ENCODE data around the gene VPS8.

The VPS8 gene

DNA sequence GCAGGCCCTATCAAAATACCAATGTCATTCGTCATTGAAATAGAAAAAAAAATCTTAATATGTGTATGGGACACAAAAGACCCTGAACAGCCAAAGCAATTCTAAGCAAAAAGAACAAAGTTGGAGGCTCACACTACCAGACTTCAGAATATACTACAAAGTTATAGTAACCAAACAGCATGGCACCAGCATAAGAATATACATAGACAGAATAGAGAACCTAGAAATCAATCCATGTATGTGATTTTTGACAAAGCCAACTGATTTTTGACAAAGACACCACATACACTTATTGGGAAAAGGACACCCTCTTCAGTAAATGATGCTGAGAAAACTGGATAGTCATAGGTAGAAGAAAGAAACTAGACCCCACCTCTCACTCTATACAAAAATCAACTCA lies 245.9 kb downstream of the VPS8 start:
- no peak for DNase-seq (ENCODE audit: low spot score)

DNA sequence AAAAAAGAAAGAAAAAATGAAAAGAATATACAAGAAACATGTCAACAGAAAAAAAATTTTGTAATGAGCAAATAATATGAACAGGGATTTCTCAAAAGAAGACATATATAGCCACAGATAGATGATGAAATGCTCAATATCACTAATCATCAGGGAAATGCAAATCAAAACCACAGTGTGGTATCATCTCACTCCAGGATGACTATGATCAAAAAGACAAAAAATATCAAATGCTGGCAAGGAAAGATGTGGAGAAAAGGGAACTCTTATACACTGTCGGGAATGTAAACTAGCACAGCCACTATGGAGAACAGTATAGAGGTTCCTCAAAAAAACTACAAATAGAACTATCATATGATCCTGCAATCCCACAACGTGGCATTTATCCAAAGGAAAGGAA lies 246.8 kb downstream of the VPS8 start:
- no peak for DNase-seq (ENCODE audit: low spot score)

GRCh38 chr3:185059766-185060165 lies 247.8 kb downstream of the VPS8 start:
- no peak for DNase-seq (ENCODE audit: low spot score)

DNA sequence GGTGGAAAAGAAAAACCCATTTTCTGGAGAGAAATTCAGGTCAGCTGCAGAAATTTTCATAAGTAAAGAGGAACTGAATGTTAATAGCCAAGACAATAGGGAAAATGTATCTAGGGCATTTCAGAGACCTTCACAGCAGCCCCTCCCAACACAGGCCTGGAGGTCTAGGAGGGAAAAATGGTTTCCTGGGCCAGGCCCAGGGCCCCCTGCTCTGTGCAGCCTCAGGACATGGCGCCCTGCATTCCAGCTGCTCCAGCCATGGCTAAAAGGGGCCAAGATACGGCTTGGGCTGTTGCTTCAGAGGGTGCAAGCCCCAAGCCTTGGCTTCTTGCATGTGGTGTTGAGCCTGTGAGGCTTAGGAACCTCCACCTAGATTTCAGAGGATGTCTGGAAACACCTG lies 248.7 kb downstream of the VPS8 start:
- no peak for DNase-seq (ENCODE audit: low spot score)

DNA sequence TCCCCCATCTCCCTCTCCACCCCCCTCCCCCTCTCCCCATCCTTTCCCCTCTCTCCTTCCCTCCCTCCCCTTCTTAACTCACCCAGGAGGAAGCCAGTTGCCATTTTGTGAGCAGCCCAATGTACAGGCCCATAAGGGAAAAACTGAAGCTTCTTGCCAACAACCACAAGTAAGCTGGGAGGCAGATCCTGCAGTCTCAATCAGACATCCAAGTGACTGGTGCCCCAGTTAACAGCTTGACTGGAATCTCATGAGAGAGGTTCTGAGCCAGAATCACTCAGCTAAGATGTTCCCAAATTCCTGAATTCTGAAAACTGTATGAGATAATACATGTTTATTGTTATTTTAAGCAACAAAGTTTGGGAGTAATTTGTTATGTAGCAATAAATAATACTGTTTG lies 250.2 kb downstream of the VPS8 start:
- no peak for DNase-seq (ENCODE audit: low spot score)

DNA sequence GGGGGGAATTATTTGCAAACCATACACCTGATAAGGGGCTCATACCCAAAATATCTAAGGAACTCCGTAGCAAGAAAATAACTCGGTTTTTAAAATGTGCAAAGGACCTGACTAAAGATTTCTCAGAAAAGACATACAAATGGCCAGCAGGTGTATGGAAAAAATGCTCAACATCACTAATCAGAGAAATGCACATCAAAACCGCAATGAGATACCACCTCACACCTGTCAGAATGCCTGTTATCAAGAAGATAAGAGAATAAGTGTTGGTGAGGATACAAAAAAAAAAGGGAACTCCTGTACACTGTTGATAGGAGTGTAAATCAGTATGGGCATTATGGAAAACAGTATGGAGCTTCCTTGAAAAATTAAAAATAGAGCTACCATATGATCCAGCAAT lies 251.5 kb downstream of the VPS8 start:
- no peak for DNase-seq (ENCODE audit: low spot score)

DNA sequence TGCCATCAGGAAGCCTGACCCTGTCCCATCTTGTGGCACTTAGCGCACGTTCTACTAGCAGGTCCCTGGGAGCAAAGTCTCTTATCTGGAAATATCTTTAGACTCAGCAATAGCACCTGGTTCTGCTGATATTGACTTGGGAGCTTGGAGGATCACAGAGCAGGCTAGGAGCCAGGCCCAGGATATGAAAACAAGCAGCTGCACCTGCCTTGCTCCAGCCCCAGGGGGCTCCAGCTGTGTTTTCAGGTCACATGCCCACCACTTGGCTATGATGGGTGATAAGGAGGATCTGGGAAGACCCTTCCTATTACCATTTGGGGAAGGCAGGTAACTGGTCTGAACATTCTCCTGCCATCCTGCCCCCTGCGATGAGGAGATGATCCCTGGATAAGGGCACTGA lies 253.1 kb downstream of the VPS8 start:
- DNase-seq (ENCODE audit: low spot score) = no peak

DNA sequence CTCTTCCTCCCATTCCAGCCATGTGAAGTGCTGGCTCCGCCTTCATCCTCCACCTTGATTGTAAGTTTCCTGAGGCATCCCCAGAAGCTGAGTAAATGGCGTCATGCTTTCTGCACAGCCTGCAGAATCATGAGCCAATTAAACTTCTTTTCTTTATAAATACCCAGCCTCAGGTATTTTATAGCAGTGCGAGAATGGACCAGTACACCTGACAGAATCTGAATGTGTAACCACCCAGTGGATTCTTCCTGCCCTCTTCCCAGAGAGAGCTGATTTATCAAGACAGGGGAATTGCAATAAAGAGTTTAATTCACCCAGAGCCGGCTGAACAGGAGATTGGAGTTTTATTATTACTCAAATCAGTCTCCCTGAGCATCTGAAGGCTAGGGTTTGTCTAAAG lies 254.3 kb downstream of the VPS8 start:
- DNase-seq (ENCODE audit: low spot score) = no peak

GRCh38 chr3:185067173-185067572 lies 255.2 kb downstream of the VPS8 start:
- DNase-seq (ENCODE audit: low spot score) = no peak

GRCh38 chr3:185069037-185070030 lies 257.4 kb downstream of the VPS8 start:
- no peak for DNase-seq (ENCODE audit: low spot score)

DNA sequence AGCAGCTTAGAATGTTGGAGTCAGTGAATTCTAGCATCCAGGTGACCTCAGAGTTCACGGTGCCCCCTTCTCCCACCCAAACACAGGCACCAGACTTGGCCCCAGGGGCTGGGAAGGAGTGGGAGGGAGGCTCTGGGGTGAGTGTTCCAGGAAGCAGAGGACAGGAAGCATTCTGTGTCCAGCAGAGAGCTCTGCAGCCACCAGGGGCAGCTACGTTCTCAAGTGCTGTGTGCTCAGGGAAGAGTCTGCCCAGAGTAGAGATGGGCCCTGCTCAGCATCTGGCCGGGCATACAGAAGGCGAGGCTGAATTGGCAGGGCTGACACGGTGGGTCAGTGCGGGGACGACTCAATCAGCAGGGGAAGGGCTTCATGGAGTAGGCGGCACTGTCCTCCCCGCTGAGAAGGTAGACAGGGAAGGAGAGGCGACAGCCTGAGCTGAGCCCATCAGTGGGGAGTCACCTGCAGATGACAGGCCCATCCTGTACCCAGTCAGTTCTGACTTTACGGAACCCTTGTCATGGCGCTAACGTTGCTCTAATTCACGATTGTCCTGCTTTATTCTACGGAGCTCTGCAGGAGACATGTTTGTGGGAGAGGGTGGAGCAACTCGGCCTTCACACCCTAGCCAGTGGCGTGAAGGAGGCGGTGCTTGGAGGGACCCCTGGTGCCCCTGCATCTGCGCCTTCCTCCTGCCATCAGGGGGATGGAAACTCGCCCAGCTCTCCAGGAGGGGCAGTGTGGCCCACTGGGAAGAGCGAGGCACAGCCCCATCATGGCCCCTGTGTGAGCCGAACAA lies 258.7 kb downstream of the VPS8 start:
- no peak for DNase-seq (ENCODE audit: low spot score)

DNA sequence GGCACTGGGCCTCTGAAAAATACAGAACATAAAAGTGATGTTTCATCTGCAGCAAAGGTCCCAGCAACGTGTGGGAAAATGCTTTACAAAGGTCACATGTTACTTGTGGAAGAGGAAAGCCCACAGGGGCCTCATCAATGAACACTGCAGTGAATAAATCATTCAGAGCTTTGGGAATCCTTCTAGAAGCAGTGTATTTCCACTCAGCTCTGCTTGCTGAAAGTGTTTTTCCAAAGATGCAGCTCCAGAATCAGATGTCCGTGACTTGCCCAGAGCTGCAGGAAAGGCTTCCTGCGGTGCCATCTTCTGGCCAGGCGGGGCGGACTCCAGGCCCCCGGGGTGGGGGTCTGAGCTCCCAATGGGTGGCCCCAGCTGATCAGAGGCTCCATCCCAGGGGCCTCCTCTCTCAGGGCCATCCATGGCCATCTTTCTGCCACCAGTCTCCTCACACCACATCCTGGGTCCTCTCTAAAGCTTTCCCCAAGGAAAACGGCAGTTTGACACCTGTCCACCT lies 259.4 kb downstream of the VPS8 start:
- no peak for DNase-seq (ENCODE audit: low spot score)

DNA sequence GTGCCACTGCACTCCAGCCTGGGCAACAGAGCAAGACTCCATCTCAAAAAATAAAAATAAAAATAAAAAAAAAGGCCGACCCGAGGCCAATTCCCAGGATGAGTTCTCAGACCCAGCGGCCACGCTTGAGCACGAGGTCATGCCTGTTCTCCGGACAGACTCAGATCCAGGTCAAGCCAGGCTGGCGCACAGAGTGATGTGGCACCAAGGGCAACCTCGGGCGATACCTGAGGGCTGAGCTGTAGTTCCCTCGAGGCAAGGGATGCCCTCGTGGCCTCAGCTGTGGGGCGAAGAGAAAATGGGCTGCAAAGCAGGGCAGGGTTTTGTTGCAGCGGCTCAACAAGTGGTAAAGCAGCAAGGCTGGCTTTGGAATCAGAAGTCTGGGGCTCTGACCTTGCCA lies 263.6 kb downstream of the VPS8 start:
- no peak for DNase-seq (ENCODE audit: low spot score)

- DNase-seq (ENCODE audit: low spot score) = no peak
Observed at GRCh38 chr3:185076219-185076618, 264.3 kb downstream of the VPS8 start.

- DNase-seq (ENCODE audit: low spot score) = no peak
Observed at GRCh38 chr3:185079625-185080024, 267.7 kb downstream of the VPS8 start.

DNA sequence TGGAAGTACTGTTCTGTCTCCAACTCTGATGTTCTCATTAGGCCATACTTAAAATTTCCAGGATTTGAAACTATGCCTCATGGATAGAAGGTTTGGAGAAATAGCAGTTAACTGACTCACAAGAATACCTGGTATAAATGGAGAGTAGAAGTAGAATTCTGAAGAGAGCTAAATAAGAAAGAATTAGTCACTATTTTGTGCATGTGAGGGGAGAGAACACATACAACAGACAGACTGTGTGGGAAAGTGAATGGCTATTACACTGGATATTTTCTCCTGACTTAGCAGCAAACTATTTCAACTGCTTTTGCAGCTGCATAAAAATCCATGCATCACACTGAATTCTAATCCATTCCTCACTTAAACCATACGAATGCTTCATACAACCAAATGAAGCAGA lies 269.6 kb downstream of the VPS8 start:
- no peak for DNase-seq (ENCODE audit: low spot score)

GRCh38 chr3:185082149-185082548 lies 270.2 kb downstream of the VPS8 start:
- DNase-seq (ENCODE audit: low spot score) = no peak

- DNase-seq (ENCODE audit: low spot score) = no peak
Observed at GRCh38 chr3:185082829-185083228, 270.9 kb downstream of the VPS8 start.

DNA sequence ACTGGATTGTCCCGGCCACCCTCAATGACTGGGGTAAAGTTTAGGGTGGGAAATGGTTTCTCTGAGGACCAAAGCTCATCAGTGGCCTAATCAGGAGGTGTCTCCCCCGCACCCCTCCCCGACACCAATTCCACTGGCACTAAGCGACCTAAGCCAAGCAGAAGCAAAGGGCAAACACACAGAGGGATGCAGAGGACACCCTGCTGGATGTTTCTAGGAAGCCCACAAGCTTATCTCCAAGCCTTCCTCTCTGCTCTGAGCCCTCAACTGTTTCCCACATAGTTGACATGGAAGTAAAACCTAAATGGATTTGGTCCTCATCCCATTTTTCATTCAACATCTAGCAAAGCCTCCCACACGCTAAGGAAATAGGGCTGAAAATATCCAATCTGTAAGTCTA lies 272.4 kb downstream of the VPS8 start:
- DNase-seq (ENCODE audit: low spot score) = no peak

DNA sequence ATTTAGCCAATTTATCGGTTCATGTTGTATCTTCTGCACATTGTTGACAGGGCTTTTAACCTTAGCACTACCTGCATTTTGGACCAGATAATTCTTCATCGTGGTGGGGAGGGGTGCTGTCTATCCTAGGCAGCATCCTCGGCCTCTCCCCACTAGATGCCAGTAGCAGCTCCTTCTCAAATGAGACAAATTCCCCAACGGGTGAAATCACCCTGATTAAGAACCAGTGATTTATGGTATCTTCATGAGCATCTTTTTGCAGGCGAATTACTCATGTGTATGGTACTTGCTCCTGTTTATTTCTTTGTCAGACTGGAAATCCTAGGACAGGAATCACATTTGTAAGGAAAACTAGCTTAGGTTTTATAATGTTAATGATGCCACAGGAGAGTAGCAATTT lies 272.9 kb downstream of the VPS8 start:
- no peak for DNase-seq (ENCODE audit: low spot score)

DNA sequence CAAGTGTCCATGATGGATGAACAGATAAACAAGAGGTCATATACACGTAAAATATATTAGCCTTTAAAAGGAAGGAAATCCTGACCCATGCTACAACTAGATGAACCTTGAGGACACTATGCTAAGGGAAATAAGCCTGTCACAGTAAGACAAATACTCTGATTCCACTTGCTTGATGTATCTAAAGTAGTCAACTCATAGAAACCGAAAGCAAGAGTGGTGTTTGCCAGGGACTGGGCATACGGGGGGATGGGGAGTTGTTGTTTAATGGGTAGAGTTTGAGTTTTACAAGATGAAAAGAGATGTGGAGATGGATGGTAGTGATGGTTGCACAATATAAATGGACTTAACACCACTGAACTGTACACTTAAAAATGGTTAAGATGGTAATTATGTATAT lies 275.5 kb downstream of the VPS8 start:
- DNase-seq (ENCODE audit: low spot score) = no peak

DNA sequence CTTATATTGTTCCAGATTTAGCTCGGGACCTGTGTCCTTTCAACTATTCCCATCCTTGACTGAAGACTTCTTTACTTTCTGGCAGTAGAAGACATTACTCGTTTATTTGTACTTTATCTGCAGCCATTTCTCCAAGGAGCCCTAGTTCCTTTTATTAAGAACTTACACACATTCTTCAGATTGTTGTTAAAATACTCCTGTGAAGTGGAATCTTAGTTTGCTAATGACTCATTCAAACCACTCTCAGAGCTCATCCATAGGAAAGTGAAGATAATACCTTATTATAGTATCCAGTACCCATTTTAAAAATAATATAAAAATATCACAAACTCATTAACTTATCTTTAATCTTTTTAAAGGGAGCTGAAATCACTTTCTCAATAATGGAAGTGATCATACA lies 277.4 kb downstream of the VPS8 start:
- no peak for DNase-seq (ENCODE audit: low spot score)

DNA sequence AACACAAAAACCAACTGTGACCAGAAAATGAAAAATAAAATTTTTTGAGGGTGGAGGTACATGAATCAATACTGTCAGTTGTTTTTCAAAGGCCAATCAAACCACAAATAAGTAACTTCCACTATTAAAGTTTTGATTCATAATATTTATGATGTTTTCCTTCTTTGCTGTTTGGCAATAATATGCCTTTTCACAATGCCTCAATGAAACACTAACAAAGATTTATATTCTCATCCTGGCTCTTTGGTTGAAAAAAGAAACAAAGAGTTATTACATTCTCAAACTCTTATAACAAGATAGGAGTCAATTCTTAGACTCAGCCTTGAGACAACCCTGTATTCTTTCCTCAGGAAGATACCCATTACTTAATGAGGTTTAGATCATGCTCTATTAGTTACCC lies 277.8 kb downstream of the VPS8 start:
- DNase-seq (ENCODE audit: low spot score) = no peak
